Smooth muscle cell (in vitro differentiated cells): Measurements from ENCODE around the gene ZNF692. TPM values are rescaled to one million over a fixed set of nuclear protein-coding genes. Genes with fewer than 3 reads are reported as not detected.

ENCODE experiments used
- DNase-seq: peaks from one replicate; lab custom pipeline; 2025; ENCODE audit not compliant: unreplicated experiment; lab: John Stamatoyannopoulos, UW
- H2AFZ ChIP-seq: fragments of 200-600 bp; sonication (generic); 2 replicates; pipeline ENCODE4 v1.6.0; 2016; ENCODE audit warnings: antibody characterized with exemption, low read depth, mild to moderate bottlenecking
- H3F3A ChIP-seq: fragments of 200-600 bp; sonication (generic); 2 replicates; pipeline ENCODE4 v1.6.0; 2017; ENCODE audit warnings: antibody characterized with exemption, low read depth
- H3K27ac ChIP-seq: fragments of 200-600 bp; sonication (generic); 2 replicates; pipeline ENCODE4 v1.5.1; 2016; ENCODE audit warnings: low read depth, mild to moderate bottlenecking
- H3K27me3 ChIP-seq: fragments of 200-600 bp; sonication (generic); 2 replicates; pipeline ENCODE4 v1.6.1; 2016; ENCODE audit warnings: low read depth, mild to moderate bottlenecking
- H3K36me3 ChIP-seq: fragments of 200-600 bp; sonication (generic); 2 replicates; pipeline ENCODE4 v1.5.1; 2016; ENCODE audit warnings: low read depth
- H3K4me1 ChIP-seq: fragments of 200-600 bp; sonication (generic); 2 replicates; pipeline ENCODE4 v1.5.1; 2016; ENCODE audit warnings: low read depth
- H3K4me2 ChIP-seq: fragments of 200-600 bp; sonication (generic); 2 replicates; pipeline ENCODE4 v1.6.0; 2016; ENCODE audit warnings: mild to moderate bottlenecking
- H3K4me3 ChIP-seq: fragments of 200-600 bp; sonication (generic); 2 replicates; pipeline ENCODE4 v1.5.1; 2016; ENCODE audit warnings: mild to moderate bottlenecking
- H3K79me2 ChIP-seq: fragments of 200-600 bp; sonication (generic); 2 replicates; pipeline ENCODE4 v1.6.0; 2016; ENCODE audit warnings: low read depth, mild to moderate bottlenecking
- H3K9ac ChIP-seq: fragments of 200-600 bp; sonication (generic); 2 replicates; pipeline ENCODE4 v1.6.0; 2016; ENCODE audit warnings: low read depth
- H3K9me3 ChIP-seq: fragments of 200-600 bp; sonication (generic); replicated peaks from 2 replicates; pipeline ENCODE4 v1.5.1; 2016; ENCODE audit warnings: low read depth
- H4K20me1 ChIP-seq: fragments of 200-600 bp; sonication (generic); 2 replicates; pipeline ENCODE4 v1.6.0; 2016; ENCODE audit warnings: low read depth
- CTCF ChIP-seq: fragments of 200-600 bp; sonication (generic); IDR thresholded peaks from 2 replicates; pipeline ENCODE4 v1.5.1; 2017; ENCODE audit warnings: borderline replicate concordance, mild to moderate bottlenecking, antibody characterized with exemption; ENCODE audit not compliant: insufficient read depth, poor library complexity, severe bottlenecking
- WGBS: methylation state at CpG from one replicate; pipeline ENCODE4 v1.1.7; 2016; ENCODE audit warnings: low lambda C conversion rate; 5-methylcytosine and 5-hydroxymethylcytosine counted together
- polyA plus RNA-seq: library from polyadenylated mRNA; unstranded; fragments of >200 nt; fragmentation: Nextera tagmentation; extraction: Ambion mirVana; gene quantifications from 2 replicates; pipeline ENCODE4 v1.2.1, GENCODE V29; 2016
- total RNA-seq: library from RNA; depleted of rRNA; stranded (reverse); fragments of >200 nt; gene quantifications from 2 replicates; pipeline ENCODE4 v1.2.3, GENCODE V29; 2014

The ZNF692 gene
- total and polyA plus RNA-seq, 2 experiments from 2014 or later = 24.8 to 25.9 TPM

GRCh38 chr1:248855580-248855979 lies 3.3 kb downstream of the ZNF692 start:
- H3K27me3 ChIP-seq = no peaks in the 10 kb centered on the region
- no peaks in the 10 kb centered on the region for H3K36me3 ChIP-seq
- H3K79me2 ChIP-seq = no peaks in the 10 kb centered on the region
- peaks cover 13% of the 10 kb centered on the region for H3K4me1 ChIP-seq
- WGBS = 93% methylated on average over 6 of the region's 6 CpGs
- TF ChIP-seq CTCF = no peak
- H3K9ac ChIP-seq = no peak overlapping the region
- no peak for DNase-seq
- H3K9me3 ChIP-seq = no peaks in the 10 kb centered on the region
- H3K4me2 ChIP-seq = no peak overlapping the region
- H3K27ac ChIP-seq = no peak overlapping the region
- H2AFZ ChIP-seq = no peak overlapping the region
- H4K20me1 ChIP-seq = peaks cover 6% of the 10 kb centered on the region
- peaks cover 8% of the 10 kb centered on the region for H3F3A ChIP-seq
- H3K4me3 ChIP-seq = no peak overlapping the region

- H3K4me2 ChIP-seq = no peak overlapping the region
- no peak overlapping the region for H2AFZ ChIP-seq
- H3K27me3 ChIP-seq = no peaks in the 10 kb centered on the region
- no peak overlapping the region for H3K9ac ChIP-seq
- DNase-seq = no peak
- H4K20me1 ChIP-seq = peaks cover 6% of the 10 kb centered on the region
- H3K9me3 ChIP-seq = no peaks in the 10 kb centered on the region
- no peak overlapping the region for H3K4me3 ChIP-seq
- no peak for TF ChIP-seq CTCF
- peaks cover 8% of the 10 kb centered on the region for H3K4me1 ChIP-seq
- H3F3A ChIP-seq = no peaks in the 10 kb centered on the region
- no peaks in the 10 kb centered on the region for H3K36me3 ChIP-seq
- 97% methylated on average over 6 of the region's 8 CpGs for WGBS
- H3K27ac ChIP-seq = no peak overlapping the region
- no peaks in the 10 kb centered on the region for H3K79me2 ChIP-seq
Observed at GRCh38 chr1:248853663-248854375, 5.1 kb downstream of the ZNF692 start.

GRCh38 chr1:248852481-248853405 lies 6.1 kb downstream of the ZNF692 start:
- H3K27ac ChIP-seq = no peak overlapping the region
- no peaks in the 10 kb centered on the region for H3K79me2 ChIP-seq
- no peak overlapping the region for H3K4me2 ChIP-seq
- DNase-seq = no peak
- H3F3A ChIP-seq = no peaks in the 10 kb centered on the region
- no peak for TF ChIP-seq CTCF
- 98% methylated on average over 7 of the region's 7 CpGs for WGBS
- H3K36me3 ChIP-seq = no peaks in the 10 kb centered on the region
- H4K20me1 ChIP-seq = peaks cover 6% of the 10 kb centered on the region
- no peak overlapping the region for H3K9ac ChIP-seq
- no peaks in the 10 kb centered on the region for H3K9me3 ChIP-seq
- no peak overlapping the region for H3K4me3 ChIP-seq
- H3K4me1 ChIP-seq = peaks cover 5% of the 10 kb centered on the region
- no peaks in the 10 kb centered on the region for H3K27me3 ChIP-seq
- H2AFZ ChIP-seq = no peak overlapping the region
